Suppressor macrophage treated with lipopolysaccharide for 4 hours (primary cell): ENCODE data around the gene UPK2.

ENCODE experiments used
- DNase-seq: peaks from one replicate; pipeline ENCODE4 v3.0.0-alpha.2; 2020

The UPK2 gene

DNA sequence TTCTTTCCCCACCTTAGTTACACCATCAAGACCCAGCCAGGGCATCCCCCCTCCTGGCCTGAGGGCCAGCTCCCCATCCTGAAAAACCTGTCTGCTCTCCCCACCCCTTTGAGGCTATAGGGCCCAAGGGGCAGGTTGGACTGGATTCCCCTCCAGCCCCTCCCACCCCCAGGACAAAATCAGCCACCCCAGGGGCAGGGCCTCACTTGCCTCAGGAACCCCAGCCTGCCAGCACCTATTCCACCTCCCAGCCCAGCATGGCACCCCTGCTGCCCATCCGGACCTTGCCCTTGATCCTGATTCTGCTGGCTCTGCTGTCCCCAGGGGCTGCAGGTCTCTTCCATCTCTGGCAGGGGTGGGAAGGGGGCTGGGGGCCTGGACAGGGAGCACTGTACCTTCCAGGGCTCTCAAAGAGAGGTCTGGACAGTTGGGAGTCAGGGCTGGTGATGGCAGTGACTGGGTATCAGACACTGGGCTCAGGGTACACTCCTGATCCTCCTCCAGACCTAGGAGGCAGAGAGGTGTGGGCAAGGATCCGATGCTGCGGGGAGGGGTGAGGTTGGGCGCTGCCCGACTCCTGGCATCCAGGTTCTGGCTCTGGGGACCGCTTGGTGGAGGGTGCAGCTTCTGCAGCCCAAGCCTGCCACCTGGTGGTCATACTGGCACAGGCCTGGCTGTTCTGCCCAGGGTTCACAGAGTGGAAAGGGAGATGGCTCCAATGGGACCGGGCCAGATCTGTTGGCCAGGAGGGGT, at the start of gene UPK2:
UPK2 (plus strand) TSS at position 205 of the 753 bp plus-strand sequence; CDS start at position 258, 53 bp downstream.
- peak; percentile 91 for DNase-seq

DNA sequence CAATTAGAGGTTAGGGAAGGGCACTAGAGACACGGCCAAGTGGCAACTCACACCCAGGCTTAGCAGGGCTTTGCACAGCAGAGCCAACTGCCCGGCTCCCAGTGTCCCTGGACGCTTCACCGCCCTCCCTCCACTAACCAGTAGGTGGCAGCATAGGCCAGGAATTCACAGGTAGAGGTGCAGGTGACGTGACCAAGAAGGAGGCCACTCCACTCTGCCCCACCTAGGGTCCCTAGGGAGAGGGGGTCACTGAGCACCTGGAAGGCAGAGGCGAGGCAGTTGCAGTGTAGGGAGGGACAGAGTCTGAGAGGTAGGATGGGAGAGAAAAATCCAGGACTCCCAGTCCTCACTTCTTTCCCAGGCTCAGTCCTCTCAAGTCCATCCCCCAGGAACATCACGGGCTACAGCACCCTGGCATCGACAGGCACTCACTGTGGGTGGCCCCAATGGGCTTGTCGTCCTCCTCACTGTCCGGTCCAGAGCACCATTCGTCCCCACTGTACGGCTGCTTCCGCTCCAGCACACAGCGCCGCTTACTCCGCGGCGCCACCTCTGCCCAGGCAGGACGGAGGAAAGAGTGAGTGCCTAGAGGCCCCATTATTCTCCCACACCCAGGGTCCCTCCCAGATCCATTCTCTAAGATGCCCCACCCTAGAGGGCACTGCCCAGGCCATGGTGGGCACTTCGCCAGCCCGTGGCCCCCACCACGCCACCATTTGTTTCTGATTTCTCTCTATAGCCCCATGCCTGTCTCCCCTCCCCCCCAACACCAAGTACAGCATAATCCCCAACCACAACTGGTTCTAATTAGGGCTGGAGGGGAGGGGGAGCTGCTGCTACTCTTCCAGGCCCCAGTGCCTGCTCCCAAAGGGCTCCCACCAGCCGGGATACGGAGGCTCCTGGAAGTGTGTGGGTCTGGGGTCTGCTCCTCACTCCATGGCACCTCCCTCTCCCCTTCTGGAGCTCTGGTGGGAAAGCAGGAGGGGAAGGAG, 48.8 kb upstream of the UPK2 start:
- DNase-seq: peak; percentile 83

DNA sequence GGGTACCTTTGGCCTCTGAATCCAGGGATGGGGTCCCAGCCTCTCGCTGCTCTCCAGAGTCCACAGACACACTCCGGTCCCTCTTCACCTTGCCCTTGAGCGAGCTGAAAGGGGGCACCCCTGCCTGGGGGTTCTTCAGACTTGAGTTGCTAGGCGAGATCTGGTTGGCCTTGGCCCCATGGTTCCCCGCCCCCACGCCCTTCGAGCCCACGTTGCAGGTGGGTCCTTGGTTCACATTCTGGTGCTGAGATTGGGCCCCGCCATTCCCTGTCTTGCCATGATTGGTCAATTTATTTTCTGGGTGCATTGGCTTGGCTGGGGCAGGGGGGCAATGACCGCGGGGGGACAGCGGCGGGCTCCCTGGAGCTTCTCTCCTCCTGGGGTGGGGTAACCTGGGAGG, 47.8 kb upstream of the UPK2 start:
- no peak for DNase-seq

DNA sequence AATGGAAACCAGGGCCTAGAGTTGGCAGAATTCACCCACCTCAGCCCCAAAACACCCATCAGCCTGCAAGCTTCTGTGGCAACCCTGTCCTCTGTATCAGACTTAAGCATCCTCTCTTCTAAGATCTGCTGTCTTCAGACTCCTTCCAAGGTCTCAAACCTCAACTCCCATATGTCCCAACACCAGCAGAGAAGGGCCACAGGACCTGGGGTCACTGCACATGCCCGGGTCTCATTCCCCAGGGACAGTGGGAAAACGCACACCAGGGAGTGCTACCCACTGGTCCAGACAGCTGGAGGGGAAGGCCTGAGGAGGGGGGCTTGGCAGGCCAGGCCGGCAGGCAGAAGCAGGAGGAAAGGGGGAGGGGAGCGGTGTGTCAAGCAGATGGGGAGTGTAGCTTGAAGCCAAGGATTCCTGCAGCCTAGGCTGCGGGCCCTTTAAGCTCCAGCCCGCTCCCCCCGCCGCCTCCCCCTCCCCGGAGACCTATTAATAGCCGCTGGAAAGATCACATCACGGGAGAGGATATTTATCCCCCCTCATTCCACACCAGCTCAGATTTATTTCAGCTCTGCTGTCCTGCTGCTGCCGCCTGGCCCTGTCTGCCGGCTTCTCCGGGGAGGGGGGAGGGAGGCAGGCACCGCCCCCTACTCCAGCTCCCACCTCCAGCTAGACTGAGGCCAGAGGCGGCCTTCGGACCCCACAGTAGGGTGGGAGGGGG, 47.0 kb upstream of the UPK2 start:
- no peak for DNase-seq

- no peak for DNase-seq
These were observed 46.3 kb upstream of the UPK2 start for GRCh38 chr11:118909619-118910308.

DNA sequence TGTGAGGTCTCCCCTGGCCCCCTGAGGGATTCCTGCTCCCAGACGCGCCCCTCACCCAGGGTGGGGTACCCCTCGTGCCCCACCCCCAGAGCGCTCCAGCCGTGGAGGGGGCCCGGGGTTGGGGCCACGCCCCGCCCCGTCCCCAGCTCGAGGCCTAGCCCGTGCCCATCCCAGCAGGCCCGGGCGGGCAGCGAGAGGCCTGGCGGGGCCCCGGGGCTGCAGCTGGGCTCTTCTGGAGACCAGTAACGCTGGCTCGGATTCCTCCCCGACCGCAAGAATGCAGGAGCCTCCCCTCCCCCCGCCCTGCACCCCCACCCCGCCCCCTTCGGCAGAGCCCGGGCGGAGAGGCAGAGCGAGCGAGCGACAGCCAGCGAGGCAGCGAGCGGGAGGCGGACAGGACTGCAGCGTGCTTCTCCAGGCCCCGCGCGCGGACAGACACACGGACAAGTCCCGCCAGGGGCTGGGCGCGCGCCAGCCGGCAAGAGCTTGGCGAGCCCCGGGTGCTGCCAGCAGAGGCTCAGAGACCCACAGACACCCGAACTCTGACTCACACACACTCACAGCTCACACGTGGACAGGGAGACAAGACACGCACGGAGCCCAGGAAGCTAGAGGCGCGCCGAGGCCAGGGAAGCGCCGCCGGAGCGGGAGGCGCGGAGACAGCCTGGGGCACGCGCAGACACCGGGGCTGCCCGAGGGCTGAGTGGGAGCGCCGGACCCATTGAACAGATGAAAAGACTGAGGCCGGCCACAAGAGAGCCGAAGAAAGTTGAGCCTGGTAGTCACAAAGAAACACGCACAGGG, 45.6 kb upstream of the UPK2 start:
- peak; percentile 41 for DNase-seq

GRCh38 chr11:118911113-118911879, 44.8 kb upstream of the UPK2 start:
- DNase-seq: no peak

- DNase-seq: peak; percentile 81
These were observed 44.0 kb upstream of the UPK2 start for GRCh38 chr11:118911880-118912741.

GRCh38 chr11:118912742-118913410, 43.2 kb upstream of the UPK2 start:
- peak; percentile 51 for DNase-seq

DNA sequence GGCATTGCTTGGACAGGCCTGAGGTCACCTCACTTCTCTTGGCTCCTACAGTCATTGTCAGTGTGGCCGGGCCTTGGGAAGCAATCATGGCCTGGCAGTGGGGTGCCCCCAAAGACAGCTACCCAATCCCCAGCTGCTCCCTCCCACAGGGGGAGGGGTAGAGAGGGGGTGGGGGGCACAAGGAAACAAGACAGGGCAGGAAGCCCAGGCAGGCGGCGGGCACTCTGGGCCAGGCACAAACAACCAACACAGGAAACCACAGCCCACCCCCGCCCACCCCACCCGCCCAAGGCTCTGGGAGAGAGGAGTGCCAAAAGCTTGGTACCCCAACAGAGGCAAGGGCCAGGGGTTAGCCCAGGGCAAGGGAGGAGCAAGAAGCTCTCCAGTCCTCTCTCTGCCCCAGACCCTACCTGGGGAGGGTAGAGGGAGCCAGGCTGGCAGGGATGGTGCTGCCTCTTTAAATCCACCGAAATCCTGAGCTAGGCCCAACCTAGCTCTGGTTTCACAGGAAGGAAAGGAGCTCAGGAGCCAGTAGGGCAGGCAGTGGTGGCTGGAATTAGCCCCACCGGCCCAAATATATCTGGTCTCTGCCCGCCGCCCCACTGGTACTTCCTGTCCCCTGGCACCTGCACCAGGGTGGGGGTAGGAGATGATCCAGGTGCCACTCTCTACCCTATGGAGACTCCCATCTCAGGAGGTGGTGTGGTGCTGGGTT, 42.5 kb upstream of the UPK2 start:
- no peak for DNase-seq

GRCh38 chr11:118914178-118914918, 41.8 kb upstream of the UPK2 start:
- no peak for DNase-seq

DNA sequence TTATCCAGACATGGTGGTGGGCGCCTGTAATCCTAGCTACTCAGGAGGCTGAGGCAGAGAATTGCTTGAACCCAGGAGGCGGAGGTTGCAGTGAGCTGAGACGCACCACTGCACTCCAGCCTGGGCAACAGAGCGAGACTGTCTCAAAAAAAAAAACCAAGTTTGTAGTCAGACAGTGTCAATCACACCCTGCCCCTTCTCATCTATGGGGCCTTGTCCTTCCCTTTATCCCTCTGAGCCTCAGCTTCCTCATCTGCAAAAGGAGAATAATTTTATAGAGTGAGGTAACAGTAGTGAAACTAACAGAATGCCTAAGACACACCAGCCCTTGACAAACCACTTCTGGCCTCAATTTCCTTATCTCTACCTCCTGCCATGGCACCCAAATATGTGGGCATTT, 41.1 kb upstream of the UPK2 start:
- peak; percentile 68 for DNase-seq

DNA sequence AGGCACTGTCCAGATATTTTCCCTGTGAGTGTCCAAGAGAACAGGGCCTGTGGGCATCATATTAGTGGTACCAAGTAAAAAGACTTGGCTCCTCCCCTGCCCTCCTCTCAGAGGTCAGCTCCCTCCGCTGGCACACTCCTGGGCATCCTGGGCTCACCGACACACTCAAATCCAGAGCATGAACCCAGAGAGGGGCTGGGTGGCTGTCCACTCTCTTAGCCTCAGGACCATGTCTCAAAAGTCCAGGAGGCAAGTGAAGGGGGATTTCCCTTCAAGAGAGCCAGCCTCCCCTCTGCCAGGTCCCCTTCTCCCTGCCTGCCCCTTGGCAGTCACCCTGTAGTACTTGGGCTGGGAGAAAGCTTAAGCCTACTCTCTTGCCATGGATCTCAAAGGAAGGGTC, 40.7 kb upstream of the UPK2 start:
- DNase-seq: no peak

DNA sequence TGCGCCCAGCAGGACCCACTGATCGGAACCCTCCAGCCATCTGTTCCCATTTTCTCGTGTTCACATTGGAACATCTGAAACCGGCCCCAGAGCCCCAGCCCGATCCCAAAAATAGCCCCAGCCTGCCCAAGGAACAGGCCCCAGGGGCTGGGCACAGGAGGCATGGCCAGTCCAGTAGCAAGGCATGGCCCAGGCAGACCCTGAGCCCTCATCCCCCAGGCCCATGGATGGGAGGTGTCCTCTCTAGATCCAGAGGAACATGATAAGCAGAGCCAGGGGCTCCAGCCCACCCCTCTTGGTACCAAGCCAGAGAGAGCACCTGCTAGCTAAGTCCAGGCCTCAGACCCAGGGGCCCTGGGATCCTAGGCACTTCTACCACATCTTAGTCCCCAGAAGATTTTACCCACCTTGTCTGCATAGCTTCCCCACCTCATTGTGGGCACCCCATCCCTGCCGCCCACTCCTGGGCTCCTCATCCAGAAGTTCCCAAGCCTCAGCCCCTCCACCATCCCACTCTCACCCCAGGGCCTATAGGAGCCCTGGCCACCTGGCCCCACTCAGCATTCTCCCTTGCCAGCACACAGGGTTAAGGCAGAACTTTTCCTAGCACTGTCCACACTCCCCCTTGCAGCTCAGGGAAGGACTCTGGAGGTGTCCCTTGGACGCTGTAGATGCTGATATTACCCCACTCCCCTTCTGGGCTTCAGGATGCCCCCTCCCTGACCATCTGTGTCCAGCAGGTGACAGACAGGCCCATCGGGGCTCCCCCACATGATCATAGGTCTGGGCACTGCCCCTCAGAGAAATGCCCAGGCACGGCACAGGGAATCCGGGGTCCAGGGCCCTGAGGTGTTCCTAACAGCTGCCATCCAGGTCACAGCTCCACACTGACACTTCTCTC, 39.9 kb upstream of the UPK2 start:
- DNase-seq: no peak

DNA sequence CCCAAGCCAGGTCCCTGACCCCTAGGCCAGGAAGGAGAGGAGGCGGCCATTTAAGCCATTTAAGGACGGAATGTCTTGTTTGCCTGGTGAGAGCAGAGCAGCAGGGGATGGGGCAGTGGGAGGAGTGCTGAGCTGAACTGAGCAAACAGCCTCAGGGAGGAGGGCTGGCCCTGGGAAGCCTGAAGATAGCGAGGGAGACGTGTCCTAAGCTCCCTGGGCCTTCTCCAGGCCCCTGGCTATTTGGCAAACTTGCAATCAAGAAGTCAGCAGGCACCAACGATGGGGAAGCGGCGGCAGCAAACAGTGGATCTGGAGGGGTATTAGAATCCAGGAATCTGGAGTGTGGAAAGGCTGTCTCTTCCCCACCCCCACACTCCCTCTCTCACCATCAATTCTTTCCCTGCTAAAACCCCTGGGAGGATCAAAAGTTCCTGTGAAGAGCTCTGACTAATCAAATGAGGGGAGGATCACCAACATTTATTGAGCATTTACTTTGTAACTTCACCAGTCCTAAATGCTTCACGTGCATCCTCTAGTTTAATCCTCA, 39.2 kb upstream of the UPK2 start:
- no peak for DNase-seq

- DNase-seq: peak; percentile 84
These were observed 38.5 kb upstream of the UPK2 start for GRCh38 chr11:118917481-118918127.
